HuH-7.5 (cell line): ENCODE data around the gene SPTA1.
"Not testable (repeated sequence)": the region's sequence is repeated elsewhere in the genome, so short reads cannot be mapped to it uniquely, and the experiment has no call there.

Experiments used
- DNase-seq: peaks from one replicate; pipeline ENCODE4 v3.0.0; 2011; ENCODE audit warnings: low spot score

SPTA1 gene

GRCh38 chr1:158686111-158687009 lies at the start of gene SPTA1:
Gene SPTA1, minus strand, starts transcription at chr1:158686715. Its CDS starts 198 bp downstream, at chr1:158686517.
- no peak for DNase-seq

- no peak for DNase-seq
Measured at GRCh38 chr1:158735848-158736247, 49.3 kb upstream of the SPTA1 start.

- no peak for DNase-seq
Measured at GRCh38 chr1:158732524-158732923, 46.0 kb upstream of the SPTA1 start.

GRCh38 chr1:158731707-158732106 lies 45.2 kb upstream of the SPTA1 start:
- DNase-seq: no peak

GRCh38 chr1:158730453-158730852 lies 43.9 kb upstream of the SPTA1 start:
- no peak for DNase-seq

- DNase-seq: no peak
Measured at GRCh38 chr1:158728510-158729225, 42.2 kb upstream of the SPTA1 start.

- no peak for DNase-seq
Measured at GRCh38 chr1:158724442-158724841, 37.9 kb upstream of the SPTA1 start.

GRCh38 chr1:158720620-158721019 lies 34.1 kb upstream of the SPTA1 start, which contains the start of gene OR6K3:
Gene OR6K3, minus strand, starts transcription at chr1:158720720. Its CDS starts 2,605 bp downstream, at chr1:158718115.
- no peak for DNase-seq

- DNase-seq: no peak
Measured at GRCh38 chr1:158719664-158720063, 33.1 kb upstream of the SPTA1 start.

- DNase-seq: no peak
Measured at GRCh38 chr1:158717344-158717743, 30.8 kb upstream of the SPTA1 start.

GRCh38 chr1:158716335-158716734 lies 29.8 kb upstream of the SPTA1 start:
- no peak for DNase-seq

- DNase-seq: no peak
Measured at GRCh38 chr1:158714754-158715153, 28.2 kb upstream of the SPTA1 start.

- DNase-seq: no peak
Measured at GRCh38 chr1:158711098-158711497, 24.6 kb upstream of the SPTA1 start.

- no peak for DNase-seq
Measured at GRCh38 chr1:158706096-158706495, 19.6 kb upstream of the SPTA1 start.

- DNase-seq: no peak
Measured at GRCh38 chr1:158700552-158700951, 14.0 kb upstream of the SPTA1 start, which contains the start of gene OR6K2. Gene OR6K2, minus strand, starts transcription at chr1:158700652. Its CDS starts 0 bp downstream, at chr1:158700652.

GRCh38 chr1:158694596-158694995 lies 8.1 kb upstream of the SPTA1 start:
- no peak for DNase-seq

GRCh38 chr1:158692356-158692755 lies 5.8 kb upstream of the SPTA1 start:
- DNase-seq: no peak

GRCh38 chr1:158691907-158692306 lies 5.4 kb upstream of the SPTA1 start:
- no peak for DNase-seq

- not testable (repeated sequence) for DNase-seq
Measured at GRCh38 chr1:158691149-158691548, 4.6 kb upstream of the SPTA1 start.

GRCh38 chr1:158689875-158690274 lies 3.4 kb upstream of the SPTA1 start:
- no peak for DNase-seq

- no peak for DNase-seq
Measured at GRCh38 chr1:158689110-158689509, 2.6 kb upstream of the SPTA1 start.

GRCh38 chr1:158688343-158688742 lies 1.8 kb upstream of the SPTA1 start:
- DNase-seq: not testable (repeated sequence)

GRCh38 chr1:158687037-158687436 lies 522 bp upstream of the SPTA1 start:
- no peak for DNase-seq
